ENCODE data around the gene HOMER3.

- TF ChIP-seq POLR2AphosphoS5 (IDR thresholded peaks at IDR 0.05) (no peak), CTCF (IDR thresholded peaks at IDR 0.05) (no peak)
These were observed 8.7 kb downstream of the HOMER3 start for GRCh38 chr19:18932216-18932841.
